ENCODE results near the gene ATF3.

GRCh38 chr1:212664409-212665199 lies 56.0 kb downstream of the ATF3 start:
- TF ChIP-seq CTCF (IDR thresholded peaks at IDR 0.05) (no peak), POLR2A (IDR thresholded peaks at IDR 0.05) (no peak)

Measured in uterus (tissue), 2 donors.